Fibroblast of lung (primary cell): ENCODE data around the gene NOVA2.

ENCODE experiments used
- EZH2 ChIP-seq: IDR thresholded peaks from 2 replicates; pipeline ENCODE4 v1.5.1; 2012; ENCODE audit warnings: low read length, control low read depth, mild to moderate bottlenecking; ENCODE audit errors: missing control alignments
- TF ChIP-seq, protein P1 (sequence below), 2 donors: IDR thresholded peaks in 1 of 2; conservative IDR thresholded peaks in 1 of 2; 1 replicate in 1 of 2; 2 replicates in 1 of 2; pipeline ENCODE4 v1.5.1; 2011 to 2012; ENCODE audit warnings: low read length in 2 of 2, control low read depth in 1 of 2, inconsistent platforms in 1 of 2, low read depth in 1 of 2, mild to moderate bottlenecking in 1 of 2

GRCh38 chr19:45990113-45990728 is 16.6 kb upstream of the NOVA2 start:
- TF ChIP-seq, protein P1, sequence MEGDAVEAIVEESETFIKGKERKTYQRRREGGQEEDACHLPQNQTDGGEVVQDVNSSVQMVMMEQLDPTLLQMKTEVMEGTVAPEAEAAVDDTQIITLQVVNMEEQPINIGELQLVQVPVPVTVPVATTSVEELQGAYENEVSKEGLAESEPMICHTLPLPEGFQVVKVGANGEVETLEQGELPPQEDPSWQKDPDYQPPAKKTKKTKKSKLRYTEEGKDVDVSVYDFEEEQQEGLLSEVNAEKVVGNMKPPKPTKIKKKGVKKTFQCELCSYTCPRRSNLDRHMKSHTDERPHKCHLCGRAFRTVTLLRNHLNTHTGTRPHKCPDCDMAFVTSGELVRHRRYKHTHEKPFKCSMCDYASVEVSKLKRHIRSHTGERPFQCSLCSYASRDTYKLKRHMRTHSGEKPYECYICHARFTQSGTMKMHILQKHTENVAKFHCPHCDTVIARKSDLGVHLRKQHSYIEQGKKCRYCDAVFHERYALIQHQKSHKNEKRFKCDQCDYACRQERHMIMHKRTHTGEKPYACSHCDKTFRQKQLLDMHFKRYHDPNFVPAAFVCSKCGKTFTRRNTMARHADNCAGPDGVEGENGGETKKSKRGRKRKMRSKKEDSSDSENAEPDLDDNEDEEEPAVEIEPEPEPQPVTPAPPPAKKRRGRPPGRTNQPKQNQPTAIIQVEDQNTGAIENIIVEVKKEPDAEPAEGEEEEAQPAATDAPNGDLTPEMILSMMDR (conservative IDR thresholded peaks at IDR 0.05 in 1 of 2, IDR thresholded peaks at IDR 0.05 in 1 of 2; ENCODE audit: low read depth in 1 of 2, low read length in 2 of 2): no peak
- no peak for TF ChIP-seq EZH2
